Endothelial cell of umbilical vein (primary cell): ENCODE results near the gene SH3BP2. TPM values are rescaled to one million over a fixed set of nuclear protein-coding genes. Genes with fewer than 3 reads are reported as not detected.

Source experiments
- BruUV-seq: library from RNA; stranded (reverse); fragments of 400-500 nt; replicated peaks from 2 replicates; lab custom pipeline; 2021; lab: Mats Ljungman, UMichigan
- CTCF ChIA-PET: fragments of 300-600, 350-600 bp; sonication (Branson Sonifier 250); formaldehyde crosslinking; loops from one replicate; lab custom pipeline; 2021; ENCODE audit warnings: antibody characterized with exemption, inconsistent platforms; lab: Charles Lee
- POLR2A ChIA-PET: fragments of 300-600, 350-600 bp; sonication (Branson Sonifier 250); formaldehyde crosslinking; loops from one replicate; lab custom pipeline; 2021; ENCODE audit warnings: antibody characterized with exemption, inconsistent platforms; lab: Charles Lee
- DNase-seq: peaks from one replicate; pipeline ENCODE4 v3.0.0-alpha.2; 2011; ENCODE audit warnings: low read depth, low spot score
- FAIRE-seq: peaks from 2 replicates; lab custom pipeline; 2011; peaks lifted over from hg19 to GRCh38; lab: Jason Lieb, UNC
- H2AFZ ChIP-seq: 2 replicates; pipeline ENCODE4 v1.6.0; 2012; ENCODE audit warnings: low read depth, low read length, control low read depth, inconsistent platforms
- H3K27ac ChIP-seq: 2 replicates; pipeline ENCODE4 v1.5.1; 2011; ENCODE audit warnings: low read depth, mild to moderate bottlenecking, control low read depth, low read length, moderate library complexity; ENCODE audit not compliant: insufficient read depth
- H3K27me3 ChIP-seq, 2 experiments: 2 replicates each; pipeline versions ENCODE4 v1.6.0 to v1.6.1; 2011; ENCODE audit warnings: low read length in 2 of 2, mixed read lengths in 1 of 2; ENCODE audit not compliant: control insufficient read depth in 2 of 2, insufficient read depth in 2 of 2
- H3K36me3 ChIP-seq, 2 experiments: 2 replicates in 1 of 2; 3 replicates in 1 of 2; pipeline ENCODE4 v1.5.1; 2011; ENCODE audit warnings: low read length in 2 of 2, mild to moderate bottlenecking in 1 of 2, moderate library complexity in 1 of 2; ENCODE audit not compliant: control insufficient read depth in 2 of 2, insufficient read depth in 2 of 2; ENCODE audit errors: extremely low read depth in 1 of 2
- H3K4me1 ChIP-seq: 3 replicates; pipeline ENCODE4 v1.5.1; 2011; ENCODE audit warnings: mild to moderate bottlenecking, low read length; ENCODE audit not compliant: control insufficient read depth, insufficient read depth; ENCODE audit errors: extremely low read depth
- H3K4me2 ChIP-seq: 2 replicates; pipeline ENCODE4 v1.6.1; 2011; ENCODE audit warnings: low read length, control low read depth, mixed read lengths; ENCODE audit not compliant: insufficient read depth
- H3K4me3 ChIP-seq, 3 experiments: fragments of 200-600 bp in 1 of 3; sonication (generic), shearing (Covaris generic) in 1 of 3; replicated peaks in 1 of 3; 2 replicates each; pipeline ENCODE4 v1.5.1; 2011 to 2016; ENCODE audit warnings: control low read depth in 3 of 3, low read length in 3 of 3, mild to moderate bottlenecking in 2 of 3, inconsistent platforms in 1 of 3, low read depth in 1 of 3, moderate library complexity in 1 of 3; ENCODE audit not compliant: insufficient read depth in 1 of 3
- H3K79me2 ChIP-seq: 2 replicates; pipeline ENCODE4 v1.6.0; 2012; ENCODE audit warnings: low read length, inconsistent platforms; ENCODE audit not compliant: control insufficient read depth, insufficient read depth
- H3K9ac ChIP-seq: replicated peaks from 2 replicates; pipeline ENCODE3; 2011; ENCODE audit warnings: low read length, control low read depth; ENCODE audit not compliant: insufficient read depth; ENCODE audit errors: extremely low read depth
- H3K9me1 ChIP-seq: replicated peaks from 3 replicates; pipeline ENCODE4 v1.6.0; 2011; ENCODE audit warnings: mild to moderate bottlenecking, low read length; ENCODE audit not compliant: control insufficient read depth, insufficient read depth; ENCODE audit errors: extremely low read depth
- H3K9me3 ChIP-seq: replicated peaks from 2 replicates; pipeline ENCODE4 v1.5.1; 2012; ENCODE audit warnings: low read length, inconsistent platforms; ENCODE audit not compliant: control insufficient read depth, insufficient read depth
- H4K20me1 ChIP-seq: replicated peaks from 2 replicates; pipeline ENCODE3; 2011; ENCODE audit warnings: mild to moderate bottlenecking, low read length; ENCODE audit not compliant: control insufficient read depth, insufficient read depth; ENCODE audit errors: extremely low read depth
- EZH2 ChIP-seq: IDR thresholded peaks from 2 replicates; pipeline ENCODE4 v1.6.1; 2012; ENCODE audit warnings: borderline replicate concordance, low read depth, mild to moderate bottlenecking, moderate library complexity, low read length, inconsistent platforms; ENCODE audit not compliant: severe bottlenecking
- FOS ChIP-seq: IDR thresholded peaks from 2 replicates; pipeline ENCODE4 v1.6.1; 2011; ENCODE audit warnings: mild to moderate bottlenecking, low read length, moderate library complexity, borderline replicate concordance; ENCODE audit not compliant: insufficient read depth
- MAX ChIP-seq: IDR thresholded peaks from 2 replicates; pipeline ENCODE4 v1.6.1; 2011; ENCODE audit not compliant: insufficient read depth, insufficient read length
- dilution Hi-C: fragments of 300-500 bp; cut with MboI; formaldehyde crosslinking; loops from one replicate; pipeline ENCODE4 v1.15.0; 2019; ENCODE audit warnings: low sequenced_read_pairs; ENCODE audit not compliant: extremely low pct_ligation_motif_present
- intact Hi-C: fragments of 100-400 bp; cut with micrococcal nuclease; formaldehyde crosslinking; loops from one replicate; pipeline ENCODE4 v1.10.0; 2022
- polyA plus RNA-seq, 4 experiments: library from polyadenylated mRNA; depleted of rRNA in 3 of 4; stranded (reverse) in 3 of 4; unstranded in 1 of 4; fragments of >200 nt; gene quantifications; 2 replicates each; pipeline versions ENCODE4 v1.2.1 to v1.2.3, GENCODE V29; 2011 to 2012; ENCODE audit warnings: missing spikeins in 1 of 4
- total RNA-seq: library from RNA; stranded (reverse); gene quantifications from 2 replicates; pipeline ENCODE4 v1.2.3, GENCODE V29; 2021

Gene SH3BP2
- total and polyA plus RNA-seq, 2 donors (not counting 3 experiments of a cell fraction or from before 2014, with no cell fraction given): 69.2 to 73.9 TPM

- H2AFZ ChIP-seq: peak overlapping the region; percentile 68
- H3K4me1 ChIP-seq: peaks cover 53% of the 10 kb centered on the region
- FAIRE-seq: peak; percentile 83
- H3K27ac ChIP-seq: peak overlapping the region; percentile 76
- intact Hi-C loops (loop anchor here (1.0 kb wide), 1 partner anchor 18 kb away; no protein-coding TSS in a partner anchor), dilution Hi-C loops (no loop called here)
- H3K9ac ChIP-seq: peak overlapping the region; percentile 38
- peaks cover 25% of the 10 kb centered on the region for H3K79me2 ChIP-seq
- peak; percentile 37 for DNase-seq
- ChIA-PET CTCF (interaction anchor here (0.6 to 2.8 kb wide), 5 partner anchors 11 to 270 kb away, joined by 3 to 14 read pairs (median 4); no protein-coding TSS in a partner anchor), POLR2A (no interaction called here)
- H4K20me1 ChIP-seq: no peaks in the 10 kb centered on the region
- H3K9me3 ChIP-seq: no peaks in the 10 kb centered on the region
- H3K4me3 ChIP-seq: peak overlapping the region; percentile 26 to 60 (median 49)
- H3K9me1 ChIP-seq: no peaks in the 10 kb centered on the region
- BruUV-seq: no TSS peak
- no peaks in the 10 kb centered on the region for H3K36me3 ChIP-seq
- H3K4me2 ChIP-seq: peak overlapping the region; percentile 57
- TF ChIP-seq EZH2 (no peak), MAX (no peak), FOS (no peak)
- no peaks in the 10 kb centered on the region for H3K27me3 ChIP-seq
These were observed 951 bp downstream of the SH3BP2 start for GRCh38 chr4:2793586-2794485.
